GM13976 (cell line): ENCODE results near the gene DDX56.

Experiments used
- DNase-seq: peaks from one replicate; pipeline ENCODE4 v3.0.0; 2012; ENCODE audit warnings: low spot score
- in situ Hi-C: fragments of 300-500 bp; cut with MboI; formaldehyde crosslinking; loops from one replicate; pipeline ENCODE4 v1.12.0; 2022; ENCODE audit warnings: low sequenced_read_pairs, mixed read lengths, inconsistent platforms; ENCODE audit not compliant: unreplicated experiment
- TF ChIP-seq, protein P1 (sequence below): IDR thresholded peaks from 2 replicates; pipeline ENCODE4 v1.5.1; 2012; ENCODE audit warnings: borderline replicate concordance, mild to moderate bottlenecking; ENCODE audit not compliant: insufficient read depth; ENCODE audit errors: extremely low read depth, missing control alignments, control extremely low read depth

DDX56 gene

DNA sequence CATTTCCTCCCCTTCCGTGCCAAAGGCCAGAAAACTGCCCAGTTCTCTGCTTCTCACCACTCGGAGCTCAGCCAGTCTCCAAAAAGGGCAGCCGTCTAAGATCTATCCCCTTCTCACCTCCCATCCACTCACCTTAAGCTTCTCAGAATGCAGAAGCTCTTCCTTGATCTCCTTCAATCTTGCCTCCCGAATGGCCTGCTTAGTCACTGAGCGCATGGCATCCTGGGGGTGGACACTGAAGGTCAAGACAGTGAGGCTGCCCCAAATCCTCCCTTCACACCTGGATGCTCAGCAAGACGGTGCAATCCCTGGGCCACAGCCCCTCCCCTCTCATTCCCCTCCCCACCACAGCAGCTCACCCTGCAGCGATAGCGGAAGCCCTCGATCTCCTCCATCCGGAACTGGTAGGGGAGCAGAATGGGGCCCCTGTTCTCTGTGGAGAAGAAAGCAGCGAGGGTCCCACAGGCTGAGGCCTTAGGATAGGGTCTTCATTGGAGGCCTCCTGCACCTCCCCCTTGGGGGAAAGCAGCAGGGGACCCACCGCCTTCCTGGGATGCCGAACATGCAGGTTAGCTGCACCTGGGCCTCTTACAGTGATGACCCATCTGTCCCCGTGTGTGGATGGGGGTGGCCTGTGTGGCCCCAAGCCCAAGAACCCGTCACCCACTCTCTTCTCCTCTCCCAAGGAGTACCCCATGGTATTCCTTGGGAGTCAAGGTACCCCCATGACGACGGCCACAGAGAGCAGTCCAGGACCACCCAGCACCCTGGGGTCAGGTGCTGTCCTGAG lies 4.7 kb downstream of the DDX56 start:
- in situ Hi-C loops, result no loop called here
- no peak for DNase-seq
- TF ChIP-seq, protein P1, sequence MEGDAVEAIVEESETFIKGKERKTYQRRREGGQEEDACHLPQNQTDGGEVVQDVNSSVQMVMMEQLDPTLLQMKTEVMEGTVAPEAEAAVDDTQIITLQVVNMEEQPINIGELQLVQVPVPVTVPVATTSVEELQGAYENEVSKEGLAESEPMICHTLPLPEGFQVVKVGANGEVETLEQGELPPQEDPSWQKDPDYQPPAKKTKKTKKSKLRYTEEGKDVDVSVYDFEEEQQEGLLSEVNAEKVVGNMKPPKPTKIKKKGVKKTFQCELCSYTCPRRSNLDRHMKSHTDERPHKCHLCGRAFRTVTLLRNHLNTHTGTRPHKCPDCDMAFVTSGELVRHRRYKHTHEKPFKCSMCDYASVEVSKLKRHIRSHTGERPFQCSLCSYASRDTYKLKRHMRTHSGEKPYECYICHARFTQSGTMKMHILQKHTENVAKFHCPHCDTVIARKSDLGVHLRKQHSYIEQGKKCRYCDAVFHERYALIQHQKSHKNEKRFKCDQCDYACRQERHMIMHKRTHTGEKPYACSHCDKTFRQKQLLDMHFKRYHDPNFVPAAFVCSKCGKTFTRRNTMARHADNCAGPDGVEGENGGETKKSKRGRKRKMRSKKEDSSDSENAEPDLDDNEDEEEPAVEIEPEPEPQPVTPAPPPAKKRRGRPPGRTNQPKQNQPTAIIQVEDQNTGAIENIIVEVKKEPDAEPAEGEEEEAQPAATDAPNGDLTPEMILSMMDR, result no peak

DNA sequence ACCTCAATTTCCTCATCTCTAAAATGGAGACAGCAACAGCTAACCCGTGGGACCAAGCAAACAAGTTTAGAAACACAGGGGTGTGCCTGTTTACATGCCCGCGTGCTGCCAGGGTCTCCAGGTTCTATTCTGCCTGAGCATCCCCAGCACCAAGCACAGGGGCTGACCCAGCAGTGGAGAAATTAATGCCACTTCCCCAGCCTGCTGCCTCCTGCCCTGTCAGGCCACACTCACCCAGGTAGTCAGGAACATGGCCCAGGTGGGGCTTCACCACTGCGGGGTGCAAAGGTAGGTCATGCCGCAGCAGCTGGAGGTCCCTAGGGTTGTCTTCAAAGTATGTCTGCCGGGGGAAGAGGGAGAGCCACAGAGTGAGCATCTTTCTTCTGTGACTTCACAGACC lies 5.8 kb downstream of the DDX56 start:
- no peak for DNase-seq
- TF ChIP-seq, protein P1, result no peak
- in situ Hi-C loops, result no loop called here

DNA sequence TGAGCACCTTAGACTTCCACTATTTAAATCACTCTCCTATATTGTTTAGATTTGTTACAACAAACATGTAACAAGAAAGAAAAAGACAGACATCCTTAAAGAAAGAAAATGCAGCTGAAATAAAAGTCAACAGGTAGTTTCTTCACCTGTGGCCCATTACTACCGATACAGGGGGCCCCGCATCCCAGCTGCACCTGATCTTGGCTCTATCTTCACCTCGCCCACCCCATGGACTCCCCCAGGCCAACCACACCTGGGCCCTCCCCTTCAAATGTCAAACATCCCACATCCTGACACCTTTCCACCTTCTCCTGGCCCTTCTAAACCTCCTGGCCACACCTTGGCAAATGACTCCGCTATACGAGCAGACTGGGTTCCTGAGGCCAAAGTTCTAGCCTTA lies 7.0 kb downstream of the DDX56 start:
- TF ChIP-seq, protein P1, result no peak
- in situ Hi-C loops, result no loop called here
- no peak for DNase-seq

DNA sequence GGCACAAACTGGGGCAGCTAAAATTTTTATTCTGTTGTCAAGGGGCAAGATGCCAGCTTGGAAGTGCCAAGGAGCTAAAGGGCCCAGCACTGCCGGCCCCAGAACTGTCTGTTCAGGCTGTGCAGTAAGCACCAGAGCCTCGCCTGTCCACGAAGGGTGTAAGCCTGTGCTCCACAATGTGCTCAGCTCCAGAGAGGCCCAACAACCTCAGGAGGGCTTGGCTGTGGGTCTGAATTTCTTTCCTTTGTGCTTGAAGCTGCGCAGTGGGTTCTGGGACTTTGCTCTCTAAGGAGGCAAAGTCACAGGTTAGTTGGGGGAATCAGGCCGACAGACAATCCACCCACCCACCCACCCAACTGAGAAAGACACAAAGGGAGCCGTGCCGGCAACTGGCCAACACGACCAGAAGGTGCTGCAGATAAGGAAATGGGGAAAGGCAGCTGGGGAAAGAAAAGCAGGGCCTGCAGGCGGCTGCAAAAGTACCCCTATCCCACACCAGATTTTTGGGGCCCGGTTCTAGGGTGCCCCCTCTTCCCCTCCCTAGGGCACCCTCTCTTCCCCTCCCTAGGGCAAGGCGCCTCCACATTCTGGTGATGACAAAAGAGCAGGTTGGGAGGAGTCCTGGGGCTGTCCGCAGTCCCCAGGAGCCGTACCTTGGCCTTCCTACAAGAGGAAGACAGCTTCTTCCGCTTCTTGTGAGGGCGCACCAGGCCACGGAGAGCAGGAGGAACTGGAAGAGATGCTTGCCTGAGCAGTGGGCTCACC lies 7.7 kb downstream of the DDX56 start:
- no peak for DNase-seq
- in situ Hi-C loops, result no loop called here
- TF ChIP-seq, protein P1, result no peak

DNA sequence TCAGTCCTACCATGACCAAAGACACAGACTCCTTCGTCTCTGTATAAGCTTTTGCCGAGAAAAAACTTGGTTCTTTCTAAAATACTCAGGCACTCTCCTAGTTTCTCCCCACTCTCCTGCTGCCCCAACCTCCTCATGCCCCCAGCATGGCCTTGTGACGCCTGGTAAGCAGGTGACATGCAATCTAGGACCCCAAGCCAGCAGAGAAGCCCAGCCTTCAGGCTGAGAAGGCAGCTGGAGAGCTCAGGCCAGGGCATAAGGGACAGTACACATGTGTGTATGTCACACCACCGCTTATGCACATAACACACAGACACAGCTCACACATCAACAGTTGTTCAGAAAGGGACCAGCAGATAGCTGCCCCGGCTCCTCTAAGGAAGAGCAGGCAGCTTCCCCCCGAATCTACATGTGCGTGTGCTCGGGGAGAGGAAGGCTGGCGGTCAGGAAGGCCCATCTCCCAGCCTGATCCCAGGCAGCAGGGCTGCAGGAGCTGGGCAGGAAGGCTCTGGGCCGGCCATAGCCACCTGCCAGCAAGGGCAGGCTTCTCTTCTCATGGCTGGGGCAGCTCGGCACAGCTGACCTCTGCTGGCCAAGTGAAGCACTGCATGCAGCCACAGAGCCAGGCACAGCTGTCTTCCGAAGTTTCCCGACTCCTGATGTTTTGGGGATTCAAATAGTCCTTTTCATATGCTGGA lies 8.5 kb downstream of the DDX56 start:
- DNase-seq, result peak; percentile 82
- in situ Hi-C loops, result no loop called here
- TF ChIP-seq, protein P1, result peak; percentile 95

DNA sequence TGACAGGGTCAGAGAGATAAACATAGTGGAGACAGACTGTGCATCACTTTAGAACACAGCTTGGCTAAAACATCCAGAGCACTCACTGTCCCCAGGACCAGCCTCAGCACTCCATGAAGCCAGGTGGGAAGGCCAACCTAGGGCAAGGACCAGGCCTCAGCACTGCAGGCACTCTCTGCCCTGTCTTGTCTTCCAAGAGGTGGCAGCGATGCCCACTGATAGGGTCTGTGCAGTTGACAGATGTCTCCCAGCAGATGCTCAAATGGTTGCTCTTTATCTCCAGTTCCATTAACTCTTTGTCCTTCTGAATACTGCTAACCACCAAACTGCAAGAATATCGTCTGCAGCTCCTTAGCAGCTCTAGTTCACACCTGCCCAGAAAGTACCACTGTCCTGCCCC lies 9.1 kb downstream of the DDX56 start:
- TF ChIP-seq, protein P1, result no peak
- no peak for DNase-seq
- in situ Hi-C loops, result no loop called here
